ENCODE measurements around the gene CDC25B. TPM values are rescaled to one million over a fixed set of nuclear protein-coding genes. Genes with fewer than 3 reads are reported as not detected.

Gene CDC25B
- total RNA-seq, 1 donor from 2014 or later: 29.4 TPM

DNA sequence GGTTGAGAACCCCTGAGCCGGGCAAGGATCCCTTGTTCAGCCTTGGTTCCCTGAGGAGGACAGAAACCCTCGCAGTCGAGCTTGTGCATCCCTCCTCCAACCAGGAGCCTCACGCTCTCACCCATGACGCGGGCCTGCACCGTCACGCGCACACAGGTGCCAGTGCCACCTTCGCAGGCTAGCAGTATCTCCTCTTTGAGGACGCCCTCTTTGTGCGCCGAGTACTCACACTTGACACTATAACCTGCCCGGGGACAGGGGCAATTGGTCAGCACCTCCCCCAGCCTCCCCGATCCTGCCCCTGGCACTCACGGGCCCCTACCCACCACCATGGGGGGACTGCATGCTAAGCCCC is 41.9 kb upstream of the CDC25B start:
- Mint-ChIP-seq H3K9me3 (no peaks in the 10 kb centered on the region), H3K4me3 (no peak overlapping the region), H3K27me3 (ENCODE audit: low read depth) (peaks cover 31% of the 10 kb centered on the region), H3K4me1 (peaks cover 4% of the 10 kb centered on the region), H3K27ac (no peak overlapping the region), H3K36me3 (peaks cover 6% of the 10 kb centered on the region)
- no peak for DNase-seq (ENCODE audit: low spot score in 2 of 2, unreplicated experiment in 2 of 2)
- TF ChIP-seq, protein P1, sequence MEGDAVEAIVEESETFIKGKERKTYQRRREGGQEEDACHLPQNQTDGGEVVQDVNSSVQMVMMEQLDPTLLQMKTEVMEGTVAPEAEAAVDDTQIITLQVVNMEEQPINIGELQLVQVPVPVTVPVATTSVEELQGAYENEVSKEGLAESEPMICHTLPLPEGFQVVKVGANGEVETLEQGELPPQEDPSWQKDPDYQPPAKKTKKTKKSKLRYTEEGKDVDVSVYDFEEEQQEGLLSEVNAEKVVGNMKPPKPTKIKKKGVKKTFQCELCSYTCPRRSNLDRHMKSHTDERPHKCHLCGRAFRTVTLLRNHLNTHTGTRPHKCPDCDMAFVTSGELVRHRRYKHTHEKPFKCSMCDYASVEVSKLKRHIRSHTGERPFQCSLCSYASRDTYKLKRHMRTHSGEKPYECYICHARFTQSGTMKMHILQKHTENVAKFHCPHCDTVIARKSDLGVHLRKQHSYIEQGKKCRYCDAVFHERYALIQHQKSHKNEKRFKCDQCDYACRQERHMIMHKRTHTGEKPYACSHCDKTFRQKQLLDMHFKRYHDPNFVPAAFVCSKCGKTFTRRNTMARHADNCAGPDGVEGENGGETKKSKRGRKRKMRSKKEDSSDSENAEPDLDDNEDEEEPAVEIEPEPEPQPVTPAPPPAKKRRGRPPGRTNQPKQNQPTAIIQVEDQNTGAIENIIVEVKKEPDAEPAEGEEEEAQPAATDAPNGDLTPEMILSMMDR (IDR thresholded peaks at IDR 0.05; ENCODE audit: unreplicated experiment): no peak

DNA sequence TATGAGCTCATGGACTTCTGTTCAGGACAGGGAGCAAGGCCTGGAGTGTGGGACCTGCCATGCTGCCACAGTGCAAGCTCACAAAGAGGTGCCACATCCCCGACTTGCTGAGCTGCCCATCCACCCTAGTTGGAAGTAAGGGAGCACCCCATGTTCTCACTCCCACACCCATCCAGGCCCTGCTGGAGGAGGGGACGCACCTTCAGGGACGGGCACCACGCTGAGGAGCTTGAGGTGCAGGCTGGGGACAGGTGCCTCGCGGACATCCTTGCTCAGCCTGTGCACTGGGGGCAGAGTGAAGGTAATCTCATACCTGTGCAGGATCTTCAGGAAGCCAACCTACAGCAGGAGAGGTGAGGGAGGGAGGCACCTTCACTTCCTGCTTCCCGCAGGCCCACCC is 40.8 kb upstream of the CDC25B start:
- Mint-ChIP-seq H3K36me3 (peaks cover 6% of the 10 kb centered on the region), H3K27ac (no peak overlapping the region), H3K4me3 (no peak overlapping the region), H3K9me3 (no peaks in the 10 kb centered on the region), H3K4me1 (no peaks in the 10 kb centered on the region), H3K27me3 (ENCODE audit: low read depth) (peaks cover 22% of the 10 kb centered on the region)
- TF ChIP-seq, protein P1 (IDR thresholded peaks at IDR 0.05; ENCODE audit: unreplicated experiment): no peak
- DNase-seq (ENCODE audit: low spot score in 2 of 2, unreplicated experiment in 2 of 2): peak in 1 of 2 experiments; percentile 7

DNA sequence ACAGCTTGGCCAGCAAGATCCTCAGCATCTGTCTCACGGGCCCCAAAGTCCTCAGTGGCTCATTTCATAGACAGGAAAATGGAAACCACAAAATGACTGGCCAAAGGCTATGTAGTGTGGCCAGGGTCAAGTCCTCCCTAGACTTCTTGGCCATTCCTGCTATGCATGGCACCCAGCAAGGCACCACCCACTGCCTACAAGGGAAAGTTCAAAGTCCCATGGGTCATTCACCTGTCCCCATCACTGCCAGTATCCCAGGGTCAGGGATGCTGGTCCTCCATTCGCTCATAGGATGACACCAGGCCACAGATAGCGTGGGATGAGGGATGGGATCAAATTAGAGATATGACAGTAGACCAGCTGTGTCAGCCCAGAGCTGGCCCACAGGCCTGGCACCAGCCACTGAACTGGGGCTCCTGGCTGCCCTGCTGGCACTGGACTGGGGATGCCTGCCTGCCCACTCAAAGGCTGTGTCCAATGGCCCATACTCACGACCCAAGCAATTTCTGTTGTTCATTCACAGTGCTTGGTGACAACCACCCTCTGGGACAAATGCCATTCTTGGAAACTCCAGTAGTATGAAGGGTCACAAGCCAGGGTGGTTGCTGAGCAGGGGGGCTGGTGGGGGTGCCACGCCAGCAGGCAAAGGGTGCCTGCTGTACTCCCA is 40.2 kb upstream of the CDC25B start:
- peaks cover 15% of the 10 kb centered on the region for H3K27me3 Mint-ChIP-seq (ENCODE audit: low read depth)
- peaks cover 5% of the 10 kb centered on the region for H3K4me1 Mint-ChIP-seq
- H3K27ac Mint-ChIP-seq: no peak overlapping the region
- H3K4me3 Mint-ChIP-seq: no peak overlapping the region
- H3K9me3 Mint-ChIP-seq: no peaks in the 10 kb centered on the region
- peaks cover 6% of the 10 kb centered on the region for H3K36me3 Mint-ChIP-seq
- DNase-seq (ENCODE audit: low spot score in 2 of 2, unreplicated experiment in 2 of 2): peak in 1 of 2 experiments; percentile 8
- TF ChIP-seq, protein P1 (IDR thresholded peaks at IDR 0.05; ENCODE audit: unreplicated experiment): no peak

DNA sequence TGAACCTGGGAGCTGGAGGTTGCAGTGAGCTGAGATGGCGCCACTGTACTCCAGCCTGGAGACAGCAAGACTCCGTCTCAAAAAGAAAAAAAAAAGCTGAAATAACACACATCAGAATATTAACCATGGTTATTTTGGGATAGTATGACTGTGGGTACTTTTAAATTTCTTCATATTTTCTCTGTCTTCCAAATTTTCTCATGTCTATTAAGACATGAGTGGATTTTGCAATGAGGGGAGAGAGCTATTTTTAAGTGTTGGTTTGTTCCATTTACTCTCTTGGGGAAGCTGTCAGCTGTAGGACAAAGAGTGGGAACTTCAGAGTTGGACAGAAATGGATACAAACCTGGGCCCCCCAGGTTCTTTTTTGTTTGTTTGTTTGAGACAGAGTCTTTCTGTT is 38.8 kb upstream of the CDC25B start:
- Mint-ChIP-seq H3K4me1 (peaks cover 6% of the 10 kb centered on the region), H3K27ac (no peak overlapping the region), H3K36me3 (peaks cover 6% of the 10 kb centered on the region), H3K4me3 (no peak overlapping the region), H3K9me3 (no peaks in the 10 kb centered on the region), H3K27me3 (ENCODE audit: low read depth) (peaks cover 7% of the 10 kb centered on the region)
- no peak for DNase-seq (ENCODE audit: low spot score in 2 of 2, unreplicated experiment in 2 of 2)
- TF ChIP-seq, protein P1 (IDR thresholded peaks at IDR 0.05; ENCODE audit: unreplicated experiment): no peak

DNA sequence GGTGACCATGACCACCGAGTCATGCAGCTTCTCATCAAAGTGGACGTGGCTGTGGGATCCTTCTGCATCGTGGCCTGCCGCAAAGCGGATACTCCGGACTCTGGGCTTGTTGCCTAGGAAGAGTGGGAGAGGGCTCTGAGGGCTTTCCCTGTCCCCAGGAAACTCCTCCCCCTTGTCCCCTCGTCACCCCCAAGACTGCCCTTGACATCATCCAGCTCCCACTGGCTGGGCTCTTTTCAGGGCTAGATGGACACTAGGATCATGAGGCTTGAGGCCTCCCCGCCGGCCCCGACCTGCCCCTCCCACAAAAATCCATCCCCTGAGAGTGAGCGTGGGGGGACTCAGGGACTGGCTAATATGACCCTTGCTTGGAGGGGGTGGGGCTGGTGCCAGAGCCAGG is 37.5 kb upstream of the CDC25B start:
- Mint-ChIP-seq H3K4me3 (no peak overlapping the region), H3K27ac (no peak overlapping the region), H3K36me3 (peaks cover 6% of the 10 kb centered on the region), H3K9me3 (no peaks in the 10 kb centered on the region), H3K4me1 (peaks cover 6% of the 10 kb centered on the region), H3K27me3 (ENCODE audit: low read depth) (no peaks in the 10 kb centered on the region)
- no peak for DNase-seq (ENCODE audit: low spot score in 2 of 2, unreplicated experiment in 2 of 2)
- TF ChIP-seq, protein P1 (IDR thresholded peaks at IDR 0.05; ENCODE audit: unreplicated experiment): no peak

Measured in mesothelial cell of epicardium (in vitro differentiated cells).